Mucosa of stomach (tissue), 1 donor: Measurements from ENCODE around the gene WDR93.

Experiments
- H3K27me3 ChIP-seq: one replicate; pipeline ENCODE4 v1.7.0; 2013; ENCODE audit warnings: mild to moderate bottlenecking, low read length; ENCODE audit not compliant: control insufficient read depth, insufficient read depth
- H3K36me3 ChIP-seq: one replicate; pipeline ENCODE4 v1.7.0; 2013; ENCODE audit warnings: low read length; ENCODE audit not compliant: control insufficient read depth, insufficient read depth
- H3K4me1 ChIP-seq: one replicate; pipeline ENCODE4 v1.7.0; 2013; ENCODE audit warnings: mild to moderate bottlenecking, low read length; ENCODE audit not compliant: control insufficient read depth, insufficient read depth
- H3K4me3 ChIP-seq: one replicate; pipeline ENCODE4 v1.7.0; 2013; ENCODE audit warnings: low read length
- H3K9ac ChIP-seq: one replicate; pipeline ENCODE4 v1.7.0; 2013; ENCODE audit warnings: mild to moderate bottlenecking, low read length, moderate library complexity
- H3K9me3 ChIP-seq: one replicate; pipeline ENCODE4 v1.7.0; 2013; ENCODE audit warnings: mild to moderate bottlenecking, low read length, moderate library complexity; ENCODE audit not compliant: control insufficient read depth
- donor health status: Pancreatic carcinoma.

The WDR93 gene

GRCh38 chr15:89653578-89653977 is 37.0 kb upstream of the WDR93 start:
- no peaks in the 10 kb centered on the region for H3K9me3 ChIP-seq
- peaks cover 4% of the 10 kb centered on the region for H3K4me1 ChIP-seq
- peaks cover 22% of the 10 kb centered on the region for H3K27me3 ChIP-seq
- H3K36me3 ChIP-seq, result no peaks in the 10 kb centered on the region
- no peak overlapping the region for H3K9ac ChIP-seq
- H3K4me3 ChIP-seq, result no peak overlapping the region

DNA sequence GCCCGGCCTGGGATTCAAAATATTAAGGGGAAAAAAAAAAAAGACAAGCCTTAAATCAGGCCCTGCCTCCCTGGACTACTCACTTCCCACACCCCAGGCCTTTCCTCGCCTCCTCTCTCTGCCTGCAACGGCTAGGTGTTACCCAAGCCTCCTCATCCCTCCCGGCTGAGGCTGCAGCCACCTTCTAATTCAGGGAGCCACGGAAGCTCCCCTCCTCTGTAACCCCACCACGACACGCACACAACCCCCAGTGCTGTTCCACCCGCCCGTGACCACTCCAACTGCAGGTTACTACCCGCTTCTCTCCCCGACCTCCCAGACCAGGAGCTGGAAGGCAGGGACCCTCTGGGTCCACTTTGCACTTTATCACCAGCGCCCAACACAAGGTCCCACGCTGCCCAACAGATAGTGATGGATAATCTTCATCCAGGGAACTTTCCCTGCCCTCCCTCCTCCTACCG is 36.3 kb upstream of the WDR93 start:
- H3K9ac ChIP-seq, result peak overlapping the region; percentile 7
- peaks cover 4% of the 10 kb centered on the region for H3K4me1 ChIP-seq
- peak overlapping the region; percentile 38 for H3K4me3 ChIP-seq
- H3K36me3 ChIP-seq, result no peaks in the 10 kb centered on the region
- H3K9me3 ChIP-seq, result no peaks in the 10 kb centered on the region
- peaks cover 22% of the 10 kb centered on the region for H3K27me3 ChIP-seq

GRCh38 chr15:89654847-89655805 is 35.5 kb upstream of the WDR93 start, which contains the start of gene KIF7:
Gene KIF7, minus strand, starts transcription at chr15:89655467. Its CDS starts 2,537 bp downstream, at chr15:89652930.
- peak within 1 kb of the TSS; percentile 38 for H3K4me3 ChIP-seq
- H3K9me3 ChIP-seq, result no peaks in the 10 kb centered on the region
- no peaks in the 10 kb centered on the region for H3K36me3 ChIP-seq
- peaks cover 22% of the 10 kb centered on the region for H3K27me3 ChIP-seq
- H3K9ac ChIP-seq, result peak within 1 kb of the TSS; percentile 7
- H3K4me1 ChIP-seq, result peaks cover 4% of the 10 kb centered on the region

DNA sequence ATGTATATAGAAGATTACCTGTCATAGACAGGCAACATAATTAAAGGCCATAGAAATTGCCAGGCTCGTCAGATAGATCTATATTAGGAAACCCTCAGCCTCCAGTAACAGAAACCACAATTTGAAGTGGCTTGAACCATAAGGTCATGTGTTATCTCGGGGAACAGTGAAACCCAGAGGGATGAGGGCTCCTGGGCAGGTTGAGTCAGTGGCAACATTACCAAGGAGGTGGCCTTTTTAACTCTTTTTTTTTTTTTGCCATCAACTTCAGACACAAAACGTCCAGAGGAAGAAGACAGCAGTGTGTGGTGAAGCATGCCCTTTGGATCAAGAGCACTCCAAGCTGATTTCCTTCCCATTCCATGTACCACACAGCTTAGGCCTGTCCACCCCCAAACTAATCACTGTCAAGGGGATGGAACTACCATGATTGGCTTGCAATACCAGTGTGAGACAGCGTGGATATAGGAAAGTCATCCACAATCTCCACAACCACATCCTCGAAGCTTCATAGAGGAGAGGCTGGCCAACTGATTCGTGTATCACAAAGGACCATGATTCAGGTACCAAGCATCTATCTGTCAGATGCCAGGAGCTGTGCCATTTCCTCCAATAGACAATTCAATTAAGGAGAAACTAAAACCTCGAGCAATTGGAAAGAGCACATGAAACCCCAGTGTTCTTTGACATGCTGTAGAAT is 34.3 kb upstream of the WDR93 start:
- Histone ChIP-seq H3K4me3 (no peak overlapping the region), H3K9me3 (no peaks in the 10 kb centered on the region), H3K27me3 (peaks cover 22% of the 10 kb centered on the region), H3K9ac (no peak overlapping the region), H3K36me3 (no peaks in the 10 kb centered on the region), H3K4me1 (peaks cover 4% of the 10 kb centered on the region)

DNA sequence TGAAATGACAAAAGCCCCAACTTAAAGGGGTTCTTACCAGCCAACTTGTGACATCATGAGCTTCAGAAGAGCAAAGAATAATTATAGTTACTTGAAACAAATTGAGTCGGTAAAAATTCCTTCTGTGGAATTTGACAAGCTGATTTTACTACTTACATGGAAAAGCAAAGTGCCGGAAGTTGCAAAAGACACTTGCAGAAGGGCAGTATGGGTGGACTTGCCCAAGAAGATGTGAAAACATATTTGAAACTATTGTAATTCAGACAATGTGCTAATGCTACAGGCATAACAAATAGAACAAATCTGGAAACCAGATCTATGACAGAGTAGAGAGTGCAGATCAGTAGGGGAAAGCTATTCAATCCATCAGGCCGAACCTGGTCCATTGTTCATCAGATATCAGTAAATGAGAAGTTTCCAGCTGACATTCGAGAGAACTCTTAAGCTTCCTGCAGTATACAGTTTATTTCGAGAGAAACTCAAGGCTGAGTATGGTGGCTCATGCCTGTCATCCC is 32.9 kb upstream of the WDR93 start:
- Histone ChIP-seq H3K4me3 (no peak overlapping the region), H3K9ac (no peak overlapping the region), H3K9me3 (no peaks in the 10 kb centered on the region), H3K4me1 (peaks cover 13% of the 10 kb centered on the region), H3K27me3 (peaks cover 22% of the 10 kb centered on the region), H3K36me3 (no peaks in the 10 kb centered on the region)

- no peaks in the 10 kb centered on the region for H3K36me3 ChIP-seq
- H3K4me1 ChIP-seq, result peaks cover 20% of the 10 kb centered on the region
- no peaks in the 10 kb centered on the region for H3K9me3 ChIP-seq
- peaks cover 14% of the 10 kb centered on the region for H3K27me3 ChIP-seq
- no peak overlapping the region for H3K9ac ChIP-seq
- H3K4me3 ChIP-seq, result no peak overlapping the region
Observed at GRCh38 chr15:89659295-89659694, 31.3 kb upstream of the WDR93 start.

- H3K9ac ChIP-seq, result no peak overlapping the region
- H3K27me3 ChIP-seq, result peaks cover 3% of the 10 kb centered on the region
- no peaks in the 10 kb centered on the region for H3K36me3 ChIP-seq
- no peak overlapping the region for H3K4me3 ChIP-seq
- H3K4me1 ChIP-seq, result peaks cover 23% of the 10 kb centered on the region
- no peaks in the 10 kb centered on the region for H3K9me3 ChIP-seq
Observed at GRCh38 chr15:89660556-89660955, 30.1 kb upstream of the WDR93 start.

DNA sequence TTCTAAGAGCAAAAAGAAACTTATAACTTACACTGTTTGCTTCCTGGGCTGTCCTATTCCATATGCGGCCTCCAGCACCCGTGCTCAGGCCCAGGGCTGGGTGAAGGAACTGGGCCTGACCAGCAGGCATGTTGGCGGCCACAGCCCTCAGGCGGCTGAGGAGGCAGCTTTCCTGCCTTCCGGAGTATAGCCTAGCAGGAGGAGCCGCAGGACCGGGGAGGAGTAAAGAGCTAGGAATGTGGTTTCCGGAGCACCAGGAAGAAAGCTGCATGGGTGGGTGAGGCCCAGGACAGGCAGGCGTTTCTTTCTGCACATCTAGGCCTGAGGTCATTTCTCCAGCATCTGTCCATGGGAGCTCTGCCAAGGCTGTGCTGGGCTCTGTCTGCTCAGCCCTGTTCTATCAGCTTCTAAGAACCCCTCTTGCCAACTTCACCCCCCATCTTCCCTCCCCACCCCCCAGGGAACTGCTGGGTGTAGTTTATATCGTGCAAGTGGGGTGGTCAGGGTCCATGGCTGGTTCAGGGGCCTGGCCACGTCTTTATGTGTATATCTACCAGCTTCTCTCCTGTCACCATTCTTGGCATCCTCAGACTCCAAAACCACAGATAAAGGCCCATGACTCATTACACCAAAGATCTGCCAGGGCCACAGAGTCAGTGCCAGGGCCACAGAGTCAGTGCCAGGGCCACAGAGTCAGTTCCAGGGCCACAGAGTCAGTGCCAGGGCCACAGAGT is 27.6 kb upstream of the WDR93 start:
- Histone ChIP-seq H3K9me3 (no peaks in the 10 kb centered on the region), H3K4me3 (no peak overlapping the region)

DNA sequence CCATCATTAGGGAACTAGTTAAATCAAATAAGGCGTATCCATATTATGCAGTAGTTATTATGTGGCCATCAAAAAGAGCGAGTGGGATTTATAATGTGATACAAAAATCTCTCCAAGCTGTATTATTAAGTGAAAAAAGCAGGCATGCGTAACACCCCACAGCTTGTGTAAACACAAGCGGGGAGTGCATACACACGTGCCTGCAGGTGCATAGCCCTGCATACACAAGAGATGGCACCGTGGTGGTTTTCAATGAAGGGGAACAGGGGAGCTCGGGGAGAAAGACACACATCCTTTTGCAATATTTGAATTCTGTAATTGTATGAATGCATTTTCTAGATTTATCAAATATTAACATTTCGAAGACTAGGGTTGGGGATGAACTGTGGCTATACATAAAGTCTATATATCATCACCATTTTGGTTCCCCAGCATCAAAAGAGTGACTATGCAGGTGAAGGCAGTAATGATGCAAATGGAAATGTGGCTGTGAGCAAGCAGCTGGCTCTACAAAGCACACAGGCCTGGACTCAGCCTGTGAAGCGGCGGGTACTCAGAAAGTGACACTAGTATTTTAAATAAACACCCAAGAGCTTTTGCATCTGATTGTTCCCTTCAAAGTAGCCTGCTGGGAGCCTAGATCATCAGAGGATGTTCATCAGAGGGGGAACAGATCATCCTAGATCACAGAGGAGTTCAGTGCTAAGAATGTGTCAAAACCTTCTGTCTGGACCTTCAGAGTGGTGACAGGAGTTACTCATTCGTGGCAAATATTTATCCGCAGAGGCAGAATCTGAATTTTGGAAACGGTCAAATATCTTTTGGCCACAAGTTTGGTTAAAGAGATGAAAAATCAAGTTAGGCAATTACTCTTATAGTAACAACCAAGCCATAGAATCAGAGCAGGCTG is 25.9 kb upstream of the WDR93 start:
- Histone ChIP-seq H3K4me1 (peaks cover 29% of the 10 kb centered on the region), H3K27me3 (no peaks in the 10 kb centered on the region), H3K9me3 (no peaks in the 10 kb centered on the region), H3K9ac (peak overlapping the region; percentile 42), H3K4me3 (no peak overlapping the region), H3K36me3 (no peaks in the 10 kb centered on the region)

More for the DNA sequence above, 27.6 kb upstream of the WDR93 start:
- Histone ChIP-seq H3K27me3 (no peaks in the 10 kb centered on the region), H3K36me3 (no peaks in the 10 kb centered on the region), H3K9ac (peak overlapping the region; percentile 73), H3K4me1 (peaks cover 29% of the 10 kb centered on the region)

DNA sequence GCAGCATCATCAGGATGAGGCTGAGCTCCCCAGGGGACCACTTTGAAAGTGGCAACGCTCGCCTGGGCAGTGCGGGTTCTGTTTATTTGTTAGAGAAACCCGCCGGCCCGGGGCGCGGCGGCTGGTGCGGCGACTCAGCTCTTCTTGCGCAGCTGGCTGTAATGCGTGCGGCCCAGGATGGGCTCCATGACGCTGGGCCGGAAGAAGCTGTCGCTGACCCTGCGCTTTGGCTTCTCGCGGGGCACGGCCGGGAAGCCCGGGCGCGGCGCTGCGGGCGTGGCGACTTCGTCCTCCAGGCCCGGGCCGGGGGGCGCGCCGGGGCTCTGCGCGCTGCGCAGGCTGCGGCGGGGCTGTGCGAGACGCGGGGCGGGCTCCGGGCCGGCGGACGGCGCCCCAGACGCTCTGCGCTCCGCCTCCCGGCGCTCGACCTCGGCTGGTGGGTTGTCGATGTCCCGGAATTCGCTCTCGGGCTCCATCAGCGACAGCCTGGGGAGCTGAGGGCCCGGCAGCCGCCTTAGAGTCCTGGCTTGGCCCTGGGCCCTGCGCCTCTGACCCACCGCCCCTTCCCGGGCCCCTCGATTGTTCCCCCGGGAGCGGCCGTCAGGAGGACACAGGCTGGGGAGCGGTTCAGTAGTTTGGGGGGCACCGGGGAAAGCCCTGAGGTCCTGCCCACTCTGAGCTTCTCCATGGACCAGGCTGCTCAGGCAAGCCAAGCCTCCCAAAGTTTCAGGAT is 25.0 kb upstream of the WDR93 start:
- H3K4me1 ChIP-seq, result peaks cover 29% of the 10 kb centered on the region
- H3K4me3 ChIP-seq, result no peak overlapping the region
- peak overlapping the region; percentile 53 for H3K9ac ChIP-seq
- H3K27me3 ChIP-seq, result no peaks in the 10 kb centered on the region
- no peaks in the 10 kb centered on the region for H3K9me3 ChIP-seq
- no peaks in the 10 kb centered on the region for H3K36me3 ChIP-seq
